OCI-LY3 (cell line): Measurements from ENCODE around the gene BABAM2.

Experiments
- CTCF ChIP-seq: fragments of 200-600, 300-600 bp; sonication (generic); IDR thresholded peaks from 2 replicates; pipeline ENCODE4 v1.5.1; 2014; ENCODE audit warnings: antibody characterized with exemption, low read length, low read depth
- EZH2phosphoT487 ChIP-seq: fragments of 200-600 bp; shearing (Covaris generic); IDR thresholded peaks from 2 replicates; pipeline ENCODE4 v1.6.1; 2018; ENCODE audit warnings: antibody characterized with exemption, mixed run types, low read depth

GRCh38 chr2:28233164-28233676 is 342.7 kb downstream of the BABAM2 start:
- TF ChIP-seq CTCF (no peak), EZH2phosphoT487 (no peak)
